ENCODE measurements around the gene OPCML. TPM values are rescaled to one million over a fixed set of nuclear protein-coding genes. Genes with fewer than 3 reads are reported as not detected.

OPCML gene
- total RNA-seq, 1 experiment from 2014 or later, result 0.94 TPM

GRCh38 chr11:132564091-132564885 is 968.0 kb downstream of the OPCML start:
- Histone ChIP-seq H2BK20ac (ENCODE audit: low read depth, low read length, poor library complexity, severe bottlenecking) (no peak overlapping the region), H2AK5ac (ENCODE audit: insufficient read length, low read length) (no peak overlapping the region), H4K20me1 (ENCODE audit: control insufficient read depth, insufficient read depth, insufficient read length) (no peaks in the 10 kb centered on the region), H2BK12ac (ENCODE audit: insufficient read length, low read depth, low read length) (no peak overlapping the region), H3K27me3 (ENCODE audit: insufficient read depth, low read length) (no peaks in the 10 kb centered on the region), H2BK5ac (ENCODE audit: insufficient read length, low read length) (no peak overlapping the region), H3K14ac (ENCODE audit: insufficient read depth, low read length) (no peak overlapping the region), H3K4me1 (ENCODE audit: insufficient read depth, low read length) (no peaks in the 10 kb centered on the region), H4K91ac (ENCODE audit: insufficient read length, low read depth, low read length) (no peak overlapping the region), H3K56ac (ENCODE audit: insufficient read length, low read depth, low read length) (no peak overlapping the region), H2BK120ac (ENCODE audit: low read depth, low read length, poor library complexity, severe bottlenecking) (no peak overlapping the region), H4K8ac (replicated peaks; ENCODE audit: insufficient read length, low read depth, low read length) (no peak overlapping the region), H3T11ph (ENCODE audit: low read length) (no peak overlapping the region), H3K79me2 (ENCODE audit: insufficient read depth, low read length) (no peaks in the 10 kb centered on the region), H2AFZ (ENCODE audit: low read length) (no peak overlapping the region), H3K18ac (ENCODE audit: insufficient read length, low read depth, low read length) (no peak overlapping the region), H3K23me2 (ENCODE audit: insufficient read length, low read depth, low read length, poor library complexity, severe bottlenecking) (no peaks in the 10 kb centered on the region), H3K4me2 (ENCODE audit: insufficient read depth, insufficient read length, low read length) (no peak overlapping the region), H3K9me3 (ENCODE audit: control insufficient read depth, low read depth, low read length) (no peaks in the 10 kb centered on the region), H3K27ac (ENCODE audit: insufficient read length, low read depth, low read length) (no peak overlapping the region), H3K23ac (ENCODE audit: insufficient read length, low read depth, low read length) (no peak overlapping the region), H4K5ac (ENCODE audit: insufficient read length, low read depth, low read length) (no peak overlapping the region), H3K79me1 (ENCODE audit: insufficient read depth, low read depth, low read length, poor library complexity, severe bottlenecking) (no peaks in the 10 kb centered on the region), H2BK15ac (ENCODE audit: low read depth, low read length) (no peak overlapping the region), H3K9ac (ENCODE audit: extremely low read depth, insufficient read length, low read length) (no peak overlapping the region), H3K4ac (ENCODE audit: low read depth, low read length) (no peak overlapping the region)
- Mint-ChIP-seq H3K36me3 (ENCODE audit: insufficient read depth in 1 of 3, low read depth in 3 of 3) (no peaks in the 10 kb centered on the region), H3K9me3 (no peaks in the 10 kb centered on the region), H3K4me1 (peaks cover 0 to 4% of the 10 kb centered on the region in 2 experiments; a peak in 3 of 4 replicates), H3K27ac (no peak overlapping the region), H3K4me3 (no peak overlapping the region), H3K27me3 (ENCODE audit: low read depth) (no peaks in the 10 kb centered on the region)
- DNase-seq, result no peak
- WGBS (ENCODE audit: extremely low coverage, insufficient read length, low lambda C conversion rate), result no CpG with 5 or more reads among the region's 8 CpGs
- TF ChIP-seq CTCF (conservative IDR thresholded peaks at IDR 0.05), result no peak

All from H9 (cell line).